ENCODE data around the gene SPIRE2. TPM values are rescaled to one million over a fixed set of nuclear protein-coding genes. Genes with fewer than 3 reads are reported as not detected.

Gene SPIRE2
- polyA plus RNA-seq, 1 donor (not counting 4 experiments of a cell fraction or from before 2014, with no cell fraction given) = 1.1 TPM

- H3K27ac ChIP-seq (ENCODE audit: control insufficient read depth, insufficient read depth, low read length) = no peak overlapping the region
- dilution Hi-C loops (cut with MboI; ENCODE audit: extremely low pct_ligation_motif_present, low sequenced_read_pairs) = no loop called here
- no peak for FAIRE-seq
These were observed 55.2 kb downstream of the SPIRE2 start for GRCh38 chr16:89883346-89884040.

DNA sequence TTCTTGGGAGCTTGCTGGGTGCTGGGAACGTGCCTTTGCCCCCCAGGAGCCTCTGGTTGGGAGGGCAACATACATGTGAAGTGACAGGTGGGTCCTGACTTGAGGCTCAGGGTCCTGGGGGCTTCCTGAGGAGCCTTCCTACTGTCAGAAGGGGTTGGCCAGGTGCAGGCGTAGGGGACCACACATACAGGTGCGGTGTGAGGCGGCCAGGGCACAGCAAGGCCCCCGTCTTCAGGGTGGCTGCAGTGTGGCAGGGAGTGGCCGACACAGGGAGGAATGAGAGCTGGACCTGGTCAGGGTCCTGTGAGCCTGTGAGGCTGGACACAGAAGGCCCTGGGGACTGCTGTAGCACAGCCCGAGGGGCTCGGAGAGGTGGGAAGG is 55.8 kb downstream of the SPIRE2 start:
- no peak overlapping the region for H3K9ac ChIP-seq (ENCODE audit: control insufficient read depth, extremely low read depth, insufficient read depth, low read length)
- DNase-seq (ENCODE audit: low read depth, low spot score) (no peak), FAIRE-seq (no peak)
- H3K4me2 ChIP-seq (ENCODE audit: control insufficient read depth, extremely low read depth, insufficient read depth, low read depth, low read length) = no peak overlapping the region
- H2AFZ ChIP-seq (ENCODE audit: control insufficient read depth, low read length) = no peak overlapping the region
- H3K36me3 ChIP-seq (ENCODE audit: control insufficient read depth in 2 of 2, extremely low read depth in 1 of 2, insufficient read depth in 2 of 2, low read length in 2 of 2) = peaks cover 36 to 49% of the 10 kb centered on the region in 2 experiments
- no peaks in the 10 kb centered on the region for H3K27me3 ChIP-seq (ENCODE audit: control insufficient read depth, extremely low read depth, insufficient read depth, low read length)
- H3K9me3 ChIP-seq (ENCODE audit: control insufficient read depth, low read depth, low read length) = no peaks in the 10 kb centered on the region
- no peak overlapping the region for H3K27ac ChIP-seq (ENCODE audit: control insufficient read depth, insufficient read depth, low read length)
- no peaks in the 10 kb centered on the region for H3K9me1 ChIP-seq (ENCODE audit: control insufficient read depth, extremely low read depth, insufficient read depth, low read length)
- TF ChIP-seq EZH2 (IDR thresholded peaks at IDR 0.05; ENCODE audit: low read length) = no peak
- no peak overlapping the region for H3K4me3 ChIP-seq (ENCODE audit: control insufficient read depth in 2 of 3, extremely low read depth in 1 of 3, insufficient read depth in 2 of 3, low read depth in 1 of 3, low read length in 3 of 3)
- peaks cover 16% of the 10 kb centered on the region for H3K4me1 ChIP-seq (ENCODE audit: control insufficient read depth, extremely low read depth, insufficient read depth, low read length)
- H4K20me1 ChIP-seq (ENCODE audit: control insufficient read depth, extremely low read depth, insufficient read depth, low read length) = peaks cover 16% of the 10 kb centered on the region
- dilution Hi-C loops (cut with MboI; ENCODE audit: extremely low pct_ligation_motif_present, low sequenced_read_pairs) = no loop called here
- peaks cover 39% of the 10 kb centered on the region for H3K79me2 ChIP-seq (ENCODE audit: control insufficient read depth, insufficient read depth, low read length)

More at GRCh38 chr16:89883346-89884040, 55.2 kb downstream of the SPIRE2 start:
- H3K9ac ChIP-seq (ENCODE audit: control insufficient read depth, extremely low read depth, insufficient read depth, low read length) = no peak overlapping the region
- no peak for DNase-seq (ENCODE audit: low read depth, low spot score)
- H3K9me3 ChIP-seq (ENCODE audit: control insufficient read depth, low read depth, low read length) = no peaks in the 10 kb centered on the region
- no peaks in the 10 kb centered on the region for H3K9me1 ChIP-seq (ENCODE audit: control insufficient read depth, extremely low read depth, insufficient read depth, low read length)
- peaks cover 38 to 49% of the 10 kb centered on the region in 2 experiments for H3K36me3 ChIP-seq (ENCODE audit: control insufficient read depth in 2 of 2, extremely low read depth in 1 of 2, insufficient read depth in 2 of 2, low read length in 2 of 2)
- peaks cover 16% of the 10 kb centered on the region for H3K4me1 ChIP-seq (ENCODE audit: control insufficient read depth, extremely low read depth, insufficient read depth, low read length)
- H3K27me3 ChIP-seq (ENCODE audit: control insufficient read depth, extremely low read depth, insufficient read depth, low read length) = no peaks in the 10 kb centered on the region
- no peak overlapping the region for H2AFZ ChIP-seq (ENCODE audit: control insufficient read depth, low read length)
- no peak overlapping the region for H3K4me2 ChIP-seq (ENCODE audit: control insufficient read depth, extremely low read depth, insufficient read depth, low read depth, low read length)
- no peak overlapping the region for H3K4me3 ChIP-seq (ENCODE audit: control insufficient read depth in 2 of 3, extremely low read depth in 1 of 3, insufficient read depth in 2 of 3, low read depth in 1 of 3, low read length in 3 of 3)
- H3K79me2 ChIP-seq (ENCODE audit: control insufficient read depth, insufficient read depth, low read length) = peaks cover 44% of the 10 kb centered on the region
- TF ChIP-seq, protein P1, sequence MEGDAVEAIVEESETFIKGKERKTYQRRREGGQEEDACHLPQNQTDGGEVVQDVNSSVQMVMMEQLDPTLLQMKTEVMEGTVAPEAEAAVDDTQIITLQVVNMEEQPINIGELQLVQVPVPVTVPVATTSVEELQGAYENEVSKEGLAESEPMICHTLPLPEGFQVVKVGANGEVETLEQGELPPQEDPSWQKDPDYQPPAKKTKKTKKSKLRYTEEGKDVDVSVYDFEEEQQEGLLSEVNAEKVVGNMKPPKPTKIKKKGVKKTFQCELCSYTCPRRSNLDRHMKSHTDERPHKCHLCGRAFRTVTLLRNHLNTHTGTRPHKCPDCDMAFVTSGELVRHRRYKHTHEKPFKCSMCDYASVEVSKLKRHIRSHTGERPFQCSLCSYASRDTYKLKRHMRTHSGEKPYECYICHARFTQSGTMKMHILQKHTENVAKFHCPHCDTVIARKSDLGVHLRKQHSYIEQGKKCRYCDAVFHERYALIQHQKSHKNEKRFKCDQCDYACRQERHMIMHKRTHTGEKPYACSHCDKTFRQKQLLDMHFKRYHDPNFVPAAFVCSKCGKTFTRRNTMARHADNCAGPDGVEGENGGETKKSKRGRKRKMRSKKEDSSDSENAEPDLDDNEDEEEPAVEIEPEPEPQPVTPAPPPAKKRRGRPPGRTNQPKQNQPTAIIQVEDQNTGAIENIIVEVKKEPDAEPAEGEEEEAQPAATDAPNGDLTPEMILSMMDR (optimal IDR thresholded peaks at IDR 0.05 in 1 of 3, IDR thresholded peaks at IDR 0.05 in 1 of 3, conservative IDR thresholded peaks at IDR 0.05 in 1 of 3; ENCODE audit: extremely low read depth in 1 of 3, insufficient read depth in 2 of 3, low read length in 3 of 3) = no peak
- peaks cover 16% of the 10 kb centered on the region for H4K20me1 ChIP-seq (ENCODE audit: control insufficient read depth, extremely low read depth, insufficient read depth, low read length)

- no peak overlapping the region for H3K27ac ChIP-seq (ENCODE audit: control insufficient read depth, insufficient read depth, low read length)
- no peak overlapping the region for H2AFZ ChIP-seq (ENCODE audit: control insufficient read depth, low read length)
- H3K4me1 ChIP-seq (ENCODE audit: control insufficient read depth, extremely low read depth, insufficient read depth, low read length) = no peaks in the 10 kb centered on the region
- H3K4me2 ChIP-seq (ENCODE audit: control insufficient read depth, extremely low read depth, insufficient read depth, low read depth, low read length) = no peak overlapping the region
- peaks cover 2% of the 10 kb centered on the region for H4K20me1 ChIP-seq (ENCODE audit: control insufficient read depth, extremely low read depth, insufficient read depth, low read length)
- no peak overlapping the region for H3K9ac ChIP-seq (ENCODE audit: control insufficient read depth, extremely low read depth, insufficient read depth, low read length)
- FAIRE-seq (no peak), DNase-seq (ENCODE audit: low read depth, low spot score) (no peak)
- TF ChIP-seq, protein P1 (optimal IDR thresholded peaks at IDR 0.05 in 1 of 3, IDR thresholded peaks at IDR 0.05 in 1 of 3, conservative IDR thresholded peaks at IDR 0.05 in 1 of 3; ENCODE audit: extremely low read depth in 1 of 3, insufficient read depth in 2 of 3, low read length in 3 of 3) = no peak
- TF ChIP-seq EZH2 (IDR thresholded peaks at IDR 0.05; ENCODE audit: low read length) = no peak
- peaks cover 20% of the 10 kb centered on the region for H3K79me2 ChIP-seq (ENCODE audit: control insufficient read depth, insufficient read depth, low read length)
- peaks cover 45 to 47% of the 10 kb centered on the region in 2 experiments for H3K36me3 ChIP-seq (ENCODE audit: control insufficient read depth in 2 of 2, extremely low read depth in 1 of 2, insufficient read depth in 2 of 2, low read length in 2 of 2)
- dilution Hi-C loops (cut with MboI; ENCODE audit: extremely low pct_ligation_motif_present, low sequenced_read_pairs) = no loop called here
- no peaks in the 10 kb centered on the region for H3K27me3 ChIP-seq (ENCODE audit: control insufficient read depth, extremely low read depth, insufficient read depth, low read length)
- no peaks in the 10 kb centered on the region for H3K9me3 ChIP-seq (ENCODE audit: control insufficient read depth, low read depth, low read length)
- no peak overlapping the region for H3K4me3 ChIP-seq (ENCODE audit: control insufficient read depth in 2 of 3, extremely low read depth in 1 of 3, insufficient read depth in 2 of 3, low read depth in 1 of 3, low read length in 3 of 3)
- H3K9me1 ChIP-seq (ENCODE audit: control insufficient read depth, extremely low read depth, insufficient read depth, low read length) = no peaks in the 10 kb centered on the region
These were observed 59.0 kb downstream of the SPIRE2 start for GRCh38 chr16:89887243-89887642.
